HK-2 (cell line): Measurements from ENCODE around the gene SLIT3.

Source experiments
- DNase-seq: peaks from one replicate; pipeline ENCODE4 v3.0.0-alpha.2; 2018; ENCODE audit not compliant: unreplicated experiment

Gene SLIT3

DNA sequence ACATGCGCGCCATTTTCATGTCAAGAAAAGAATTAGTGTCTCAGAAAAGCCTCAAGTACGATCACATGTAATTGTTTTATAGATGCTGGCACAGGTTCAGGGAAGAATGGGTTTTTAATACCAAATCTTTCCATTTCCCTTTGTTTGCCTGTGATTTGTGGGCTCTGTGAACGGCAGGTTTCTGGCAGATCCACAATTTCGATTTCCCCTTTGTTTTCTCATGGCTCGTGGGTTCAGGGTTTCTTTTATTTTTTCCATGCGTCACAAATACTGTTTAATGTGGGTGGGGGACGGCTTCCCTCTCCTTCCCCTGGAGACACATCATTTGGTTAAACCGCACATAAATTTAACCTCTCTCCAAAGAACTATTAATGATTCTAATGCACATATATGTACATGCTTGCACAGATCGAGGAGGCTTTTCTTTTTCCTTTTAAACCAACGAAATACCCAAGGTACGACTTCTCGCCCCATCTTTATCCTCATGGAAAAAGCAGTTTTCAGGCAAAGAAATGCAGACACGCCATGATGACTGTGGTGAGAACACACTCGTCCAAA lies 195.9 kb downstream of the SLIT3 start:
- no peak for DNase-seq

GRCh38 chr5:169103586-169104181 lies 197.3 kb downstream of the SLIT3 start:
- DNase-seq, result no peak

DNA sequence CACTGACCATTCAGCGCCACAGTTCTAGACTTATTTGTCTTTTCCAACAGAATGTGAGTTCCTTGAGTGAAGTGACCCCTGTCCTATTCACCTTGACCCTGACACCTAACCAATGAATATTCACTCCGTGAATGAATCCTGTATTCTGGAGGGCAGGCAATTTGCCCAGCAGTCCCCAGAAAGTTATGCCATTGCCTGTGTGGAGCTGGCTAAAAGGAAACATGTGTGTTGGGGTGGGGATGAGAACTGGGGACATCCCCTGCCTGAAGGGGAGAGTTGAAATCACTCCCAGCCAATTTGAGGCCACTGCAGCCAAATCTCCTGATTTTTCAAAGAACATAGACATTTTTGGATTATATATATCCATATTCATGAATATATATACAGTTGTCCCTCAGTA lies 199.0 kb downstream of the SLIT3 start:
- DNase-seq, result no peak

- DNase-seq, result peak; percentile 32
Observed at GRCh38 chr5:169100735-169101075, 200.2 kb downstream of the SLIT3 start.

- no peak for DNase-seq
Observed at GRCh38 chr5:169099801-169100734, 200.9 kb downstream of the SLIT3 start.

GRCh38 chr5:169098331-169099121 lies 202.4 kb downstream of the SLIT3 start:
- DNase-seq, result no peak

DNA sequence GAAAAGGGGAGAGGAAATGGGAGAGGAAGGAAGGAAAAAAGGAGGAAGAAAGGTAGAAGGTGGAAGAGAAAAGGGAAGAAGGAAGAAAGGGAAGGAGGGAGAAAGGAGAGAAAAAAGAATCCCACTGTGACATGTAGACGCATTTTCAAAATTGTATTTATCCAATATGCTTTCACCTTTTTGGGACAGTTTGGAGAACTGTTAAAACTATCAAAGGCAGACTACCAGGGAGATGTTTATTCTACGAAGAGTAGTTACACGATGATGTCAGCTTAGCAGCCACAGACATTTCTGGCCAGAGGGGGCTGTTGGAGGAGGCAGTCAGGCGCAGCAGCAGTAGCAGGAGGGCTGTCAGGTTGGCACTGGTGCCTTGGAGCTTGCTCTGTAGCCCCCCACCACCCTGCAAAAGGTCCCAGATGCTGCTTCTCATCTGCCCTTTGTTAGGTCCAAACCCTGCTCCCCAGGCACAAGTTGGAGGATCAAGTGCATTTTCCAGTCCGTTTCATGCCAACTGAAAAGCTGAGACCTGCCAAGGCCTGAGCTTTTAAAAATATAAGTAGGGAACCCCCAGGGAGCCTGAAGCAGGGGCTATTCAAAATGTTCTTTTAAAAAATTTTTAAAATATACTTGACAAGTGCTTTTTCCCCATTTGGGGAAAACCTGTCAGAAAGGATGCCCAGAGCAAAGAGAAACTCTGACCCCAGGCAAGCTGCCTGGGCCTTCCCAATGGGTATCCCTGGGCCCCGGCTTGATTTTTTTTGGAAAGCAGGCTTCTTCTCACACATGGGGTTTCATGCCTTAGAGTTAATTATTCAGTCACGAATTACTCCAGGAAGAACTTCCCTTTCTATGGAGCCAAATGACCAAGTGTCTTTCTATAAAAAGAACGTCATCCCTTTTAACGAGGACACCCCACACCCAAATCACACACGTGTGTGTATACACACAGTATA lies 203.3 kb downstream of the SLIT3 start:
- DNase-seq, result peak; percentile 17

DNA sequence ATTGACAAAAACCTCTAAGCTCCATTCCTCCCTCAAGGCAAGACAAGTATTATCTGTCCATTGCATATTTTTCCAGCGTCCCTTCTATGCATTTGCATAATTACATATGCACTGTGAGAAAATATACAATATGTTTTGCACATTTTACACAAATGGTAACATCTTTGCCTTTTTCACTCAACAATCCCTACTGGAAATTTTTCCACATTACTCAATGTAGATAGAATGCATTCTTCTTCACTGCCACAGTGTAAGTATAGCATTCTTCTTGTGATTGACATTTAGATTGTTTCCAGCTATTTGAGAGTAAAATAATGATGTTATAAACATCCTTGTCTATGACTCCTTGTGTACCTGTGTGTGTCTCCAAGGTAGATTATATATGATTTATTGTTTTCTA lies 205.0 kb downstream of the SLIT3 start:
- no peak for DNase-seq

- no peak for DNase-seq
Observed at GRCh38 chr5:169095410-169095960, 205.5 kb downstream of the SLIT3 start.

GRCh38 chr5:169094586-169095409 lies 206.1 kb downstream of the SLIT3 start:
- DNase-seq, result peak; percentile 24

DNA sequence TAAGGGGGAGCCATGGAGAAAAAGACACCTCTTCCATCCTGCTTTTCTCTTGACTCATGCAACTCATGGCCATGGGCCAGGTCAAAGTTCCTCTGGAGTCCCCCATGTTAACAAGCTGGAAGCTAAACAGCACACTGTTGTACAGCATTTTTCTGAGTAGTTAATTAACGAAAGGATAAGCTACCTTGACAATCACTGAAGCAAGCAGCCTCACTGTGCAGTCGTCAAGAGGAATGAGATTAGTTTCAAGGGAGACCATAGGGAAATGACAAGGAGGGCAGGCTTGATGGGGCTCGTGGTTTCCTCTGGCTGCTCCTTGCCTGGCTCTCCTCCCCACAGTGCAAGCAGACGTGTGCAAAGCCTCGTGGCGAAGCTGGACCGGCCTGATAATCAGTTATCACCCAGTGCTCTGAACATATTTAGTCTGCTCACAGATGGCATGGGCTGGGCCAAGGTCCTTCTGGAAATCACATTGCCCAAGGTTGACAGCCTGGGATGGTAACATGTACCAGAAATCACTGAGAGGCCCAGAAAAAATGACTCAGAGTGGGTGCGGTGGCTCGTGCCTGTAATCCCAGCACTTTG lies 209.5 kb downstream of the SLIT3 start:
- DNase-seq, result peak; percentile 30

DNA sequence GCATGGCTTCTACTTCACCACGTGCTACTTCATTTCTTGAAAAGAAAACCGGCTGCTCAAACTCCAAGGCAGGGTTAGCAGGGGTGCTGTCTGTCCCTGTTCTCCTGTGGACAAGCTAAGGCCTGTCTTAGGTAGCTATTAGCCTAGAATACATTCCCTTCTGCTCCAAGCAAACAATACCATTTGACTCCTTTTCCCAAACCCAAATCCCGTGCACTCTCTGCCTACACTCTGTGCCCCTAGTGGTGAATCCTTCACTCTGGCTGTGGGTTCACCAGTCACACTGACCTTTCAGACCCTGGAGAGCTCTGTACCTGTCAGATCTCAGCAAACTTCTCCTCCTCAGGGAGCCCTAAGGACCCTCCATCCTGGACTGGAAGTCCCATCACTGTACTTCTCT lies 211.6 kb downstream of the SLIT3 start:
- DNase-seq, result no peak

DNA sequence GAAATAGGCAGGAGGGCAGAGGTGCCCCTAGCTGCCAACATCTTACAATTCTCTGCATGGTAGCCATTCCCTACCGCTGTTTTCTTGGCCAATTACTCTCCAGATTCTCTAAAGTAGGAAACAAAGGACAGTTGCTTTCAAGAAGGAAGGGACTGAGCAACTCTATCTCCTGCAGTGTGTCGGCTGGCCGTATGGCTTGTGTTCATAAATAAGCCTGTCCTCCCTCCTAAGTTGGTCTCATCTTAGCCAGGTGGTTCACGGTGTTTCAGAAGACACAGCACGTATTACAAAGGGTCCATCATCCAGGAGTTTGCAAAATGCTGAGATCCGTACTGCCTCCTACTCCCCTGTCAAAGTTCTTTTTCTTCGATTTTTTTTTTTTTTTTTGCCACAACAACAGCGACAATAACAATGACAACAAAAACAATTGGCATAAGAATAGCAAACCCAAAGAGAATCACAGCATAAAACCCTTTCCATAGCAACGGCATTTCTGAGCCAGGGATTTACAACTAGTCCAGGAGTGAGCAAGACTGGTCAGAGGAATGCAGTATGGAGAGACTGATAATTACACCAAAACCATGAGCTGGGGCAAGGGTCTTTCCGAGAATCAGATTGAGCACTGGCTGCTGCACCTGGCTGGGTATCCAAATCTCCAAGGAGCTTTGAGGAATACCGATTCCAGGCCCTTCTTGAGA lies 212.8 kb downstream of the SLIT3 start:
- no peak for DNase-seq

DNA sequence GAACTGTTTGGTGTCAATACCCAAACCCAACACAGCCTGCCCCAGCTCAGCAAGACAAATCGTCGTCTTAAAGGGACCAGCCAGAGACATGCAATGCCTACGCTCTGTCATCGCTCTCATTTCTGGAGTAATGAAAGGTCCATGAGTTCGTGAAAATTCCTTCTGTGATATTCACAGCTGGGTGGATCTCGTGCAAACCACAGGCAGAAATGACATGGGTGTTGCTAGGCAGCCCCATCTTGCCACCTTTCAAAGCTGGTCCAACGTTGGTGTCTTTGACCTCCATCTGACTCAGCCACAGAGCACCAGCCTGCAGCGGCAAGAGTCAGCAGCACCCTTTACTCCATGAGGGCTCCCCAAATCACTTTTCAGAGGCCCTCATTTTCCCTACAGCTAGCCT lies 215.3 kb downstream of the SLIT3 start:
- no peak for DNase-seq

GRCh38 chr5:169085212-169085611 lies 215.7 kb downstream of the SLIT3 start:
- DNase-seq, result no peak

DNA sequence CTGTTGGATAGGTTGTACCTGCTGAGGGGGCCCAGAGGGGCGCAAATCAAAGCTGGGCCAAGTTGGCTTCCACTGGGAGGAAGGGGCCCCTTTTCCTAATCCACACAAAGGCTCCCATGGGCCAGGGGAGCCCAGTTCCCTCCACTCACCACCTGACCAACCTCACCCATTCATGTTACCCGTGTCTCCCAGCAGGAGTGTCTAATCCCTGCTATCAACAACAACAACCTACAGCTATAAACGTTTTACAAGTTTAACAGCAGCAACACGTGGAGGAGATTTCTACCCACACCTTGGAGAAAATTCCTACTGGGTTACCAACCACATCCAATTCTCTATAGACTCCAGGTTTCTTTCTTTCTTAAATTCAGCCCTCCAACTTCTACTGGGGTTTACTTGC lies 216.2 kb downstream of the SLIT3 start:
- no peak for DNase-seq

DNA sequence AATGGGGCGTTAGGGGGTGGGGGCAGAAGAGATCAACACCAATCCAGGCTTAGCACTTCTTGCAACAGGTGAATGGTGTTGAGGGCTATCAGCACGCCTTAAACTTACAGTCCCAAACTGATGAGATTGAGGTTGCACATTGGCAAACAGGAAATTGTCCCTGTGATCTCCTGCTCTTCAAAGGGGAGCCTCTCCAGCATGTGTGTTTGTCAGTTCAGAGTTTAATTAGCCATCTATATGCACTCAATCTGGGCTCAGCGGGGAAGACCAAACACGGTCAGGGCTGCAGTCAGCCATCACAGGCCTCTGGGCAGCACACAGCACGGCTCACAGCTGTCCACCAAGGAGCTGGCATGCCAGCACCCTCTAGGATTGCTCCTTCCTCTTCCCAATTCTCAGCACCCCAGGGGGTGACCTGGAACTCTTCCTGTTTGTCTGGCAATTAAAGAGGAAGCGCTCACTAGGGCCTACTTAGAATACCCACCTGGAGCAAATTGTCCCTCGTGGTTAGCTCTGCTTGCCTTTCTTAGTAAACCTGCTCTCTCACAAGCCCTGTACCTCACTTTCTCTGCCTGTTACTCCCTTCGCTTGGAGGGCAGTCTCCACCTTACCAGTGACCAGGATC lies 217.4 kb downstream of the SLIT3 start:
- no peak for DNase-seq

GRCh38 chr5:169081000-169081724 lies 219.8 kb downstream of the SLIT3 start:
- no peak for DNase-seq
